Tibial artery (tissue), 4 donors: Measurements from ENCODE around the gene PJA1.

Experiments used
- DNase-seq, 2 donors: peaks; one replicate each; pipeline ENCODE4 v3.0.0-alpha.2; 2019
- H3K27ac ChIP-seq, 2 donors: fragments of 200-600 bp; sonication (generic) in 1 of 2; 1 replicate in 1 of 2; 2 replicates in 1 of 2; pipeline ENCODE4 v1.5.1; 2018 to 2019; ENCODE audit warnings: mild to moderate bottlenecking in 1 of 2
- H3K27me3 ChIP-seq, 2 donors: fragments of 200-600 bp; sonication (generic) in 1 of 2; one replicate each; pipeline versions ENCODE4 v1.5.1 to v1.6.0; 2016 to 2019
- H3K36me3 ChIP-seq, 3 donors: fragments of 200-600 bp; sonication (generic) in 2 of 3; one replicate each; pipeline ENCODE4 v1.5.1; 2016 to 2019; ENCODE audit warnings: mild to moderate bottlenecking in 2 of 3
- H3K4me1 ChIP-seq, 4 donors: fragments of 200-600 bp; sonication (generic) in 2 of 4; 1 replicate in 3 of 4; 2 replicates in 1 of 4; pipeline ENCODE4 v1.5.1; 2016 to 2019
- H3K4me3 ChIP-seq, 2 donors: fragments of 200-600 bp; sonication (generic) in 1 of 2; 1 replicate in 1 of 2; 2 replicates in 1 of 2; pipeline ENCODE4 v1.5.1; 2018 to 2019; ENCODE audit warnings: mild to moderate bottlenecking in 2 of 2
- H3K9me3 ChIP-seq, 3 donors: fragments of 200-600 bp; sonication (generic) in 1 of 3; one replicate each; pipeline ENCODE4 v1.5.1; 2016 to 2019
- CTCF ChIP-seq, 2 experiments: fragments of 200-600 bp in 1 of 2; fragments of 450-650 bp in 1 of 2; IDR thresholded peaks; one replicate each; pipeline ENCODE4 v1.5.1; 2017 to 2019; ENCODE audit warnings: antibody characterized with exemption in 2 of 2, mild to moderate bottlenecking in 1 of 2, moderate library complexity in 1 of 2
- intact Hi-C: fragments of 100-400 bp; cut with DNase I; formaldehyde crosslinking; loops from one replicate; pipeline ENCODE4 v1.15.0; 2023; ENCODE audit warnings: low total_unique reads

Gene PJA1

GRCh38 chrX:69137371-69138117 is 27.7 kb downstream of the PJA1 start:
- DNase-seq = peak in 1 of 2 donors; percentile 31
- intact Hi-C loops = no loop called here

GRCh38 chrX:69136546-69137331 is 28.5 kb downstream of the PJA1 start:
- intact Hi-C loops = no loop called here

More at GRCh38 chrX:69137371-69138117, 27.7 kb downstream of the PJA1 start:
- Histone ChIP-seq H3K27me3 (no peaks in the 10 kb centered on the region), H3K27ac (peak overlapping the region; percentile 33), H3K36me3 (no peaks in the 10 kb centered on the region), H3K4me1 (peaks cover 0 to 14% (median 8%) of the 10 kb centered on the region in 4 donors), H3K4me3 (peak overlapping the region; percentile 34 to 45), H3K9me3 (no peaks in the 10 kb centered on the region)
- no peak for TF ChIP-seq CTCF (IDR thresholded peaks at IDR 0.05)

GRCh38 chrX:69133921-69134542 is 31.2 kb downstream of the PJA1 start:
- no peaks in the 10 kb centered on the region for H3K36me3 ChIP-seq
- no peak overlapping the region for H3K27ac ChIP-seq
- H3K4me3 ChIP-seq = no peak overlapping the region
- intact Hi-C loops = no loop called here
- H3K9me3 ChIP-seq = no peaks in the 10 kb centered on the region
- TF ChIP-seq CTCF (IDR thresholded peaks at IDR 0.05) = peak; percentile 10 to 38
- peaks cover 0 to 16% (median 8%) of the 10 kb centered on the region in 4 donors for H3K4me1 ChIP-seq
- no peaks in the 10 kb centered on the region for H3K27me3 ChIP-seq
- DNase-seq = no peak

More at GRCh38 chrX:69136546-69137331, 28.5 kb downstream of the PJA1 start:
- DNase-seq = no peak
- H3K9me3 ChIP-seq = no peaks in the 10 kb centered on the region
- peaks cover 0 to 14% (median 8%) of the 10 kb centered on the region in 4 donors for H3K4me1 ChIP-seq
- no peaks in the 10 kb centered on the region for H3K27me3 ChIP-seq
- peak overlapping the region; percentile 33 for H3K27ac ChIP-seq
- no peaks in the 10 kb centered on the region for H3K36me3 ChIP-seq
- H3K4me3 ChIP-seq = peak overlapping the region; percentile 34 to 45
- no peak for TF ChIP-seq CTCF (IDR thresholded peaks at IDR 0.05)

- no peaks in the 10 kb centered on the region for H3K27me3 ChIP-seq
- peaks cover 0 to 24% (median 5%) of the 10 kb centered on the region in 4 donors for H3K4me1 ChIP-seq
- TF ChIP-seq CTCF (IDR thresholded peaks at IDR 0.05) = no peak
- no peak overlapping the region for H3K4me3 ChIP-seq
- DNase-seq = no peak
- H3K36me3 ChIP-seq = no peaks in the 10 kb centered on the region
- no peaks in the 10 kb centered on the region for H3K9me3 ChIP-seq
- no peak overlapping the region for H3K27ac ChIP-seq
- intact Hi-C loops = no loop called here
These were observed 33.4 kb downstream of the PJA1 start for GRCh38 chrX:69131886-69132285.

- DNase-seq = no peak
- peaks cover 0 to 25% (median 5%) of the 10 kb centered on the region in 4 donors for H3K4me1 ChIP-seq
- intact Hi-C loops = no loop called here
- TF ChIP-seq CTCF (IDR thresholded peaks at IDR 0.05) = no peak
- H3K27me3 ChIP-seq = no peaks in the 10 kb centered on the region
- H3K36me3 ChIP-seq = no peaks in the 10 kb centered on the region
- H3K27ac ChIP-seq = no peak overlapping the region
- no peak overlapping the region for H3K4me3 ChIP-seq
- no peaks in the 10 kb centered on the region for H3K9me3 ChIP-seq
These were observed 34.8 kb downstream of the PJA1 start for GRCh38 chrX:69130439-69130838.
